ENCODE measurements around the gene SLC7A9.

Gene SLC7A9

GRCh38 chr19:32869369-32869965 is at the start of gene SLC7A9:
SLC7A9 (minus strand) TSS chr19:32869767; CDS start chr19:32868534, 1,233 bp downstream.
- no peak within 1 kb of the TSS for H3K27ac Mint-ChIP-seq
- no peaks in the 10 kb centered on the region for H3K4me1 Mint-ChIP-seq
- no peaks in the 10 kb centered on the region for H3K9me3 Mint-ChIP-seq
- H3K4me3 Mint-ChIP-seq = no peak within 1 kb of the TSS
- ATAC-seq (ENCODE audit: low read depth) (no peak), DNase-seq (ENCODE audit: low spot score in 2 of 2) (no peak)
- H3K27me3 Mint-ChIP-seq = no peaks in the 10 kb centered on the region
- no peaks in the 10 kb centered on the region for H3K36me3 Mint-ChIP-seq

- no peaks in the 10 kb centered on the region for H3K4me1 Mint-ChIP-seq
- no peak for DNase-seq (ENCODE audit: low spot score in 2 of 2)
- no peaks in the 10 kb centered on the region for H3K27me3 Mint-ChIP-seq
- H3K36me3 Mint-ChIP-seq = peaks cover 15% of the 10 kb centered on the region
- no peak for ATAC-seq (ENCODE audit: low read depth)
- H3K9me3 Mint-ChIP-seq = no peaks in the 10 kb centered on the region
- no peak overlapping the region for H3K27ac Mint-ChIP-seq
- H3K4me3 Mint-ChIP-seq = no peak overlapping the region
These were observed 49.8 kb upstream of the SLC7A9 start for GRCh38 chr19:32919365-32919764.

- H3K27me3 Mint-ChIP-seq = no peaks in the 10 kb centered on the region
- H3K9me3 Mint-ChIP-seq = no peaks in the 10 kb centered on the region
- ATAC-seq (ENCODE audit: low read depth) (no peak), DNase-seq (ENCODE audit: low spot score in 2 of 2) (no peak)
- H3K27ac Mint-ChIP-seq = no peak overlapping the region
- H3K36me3 Mint-ChIP-seq = peaks cover 9% of the 10 kb centered on the region
- H3K4me3 Mint-ChIP-seq = no peak overlapping the region
- H3K4me1 Mint-ChIP-seq = no peaks in the 10 kb centered on the region
These were observed 48.0 kb upstream of the SLC7A9 start for GRCh38 chr19:32917616-32917996.

- H3K4me3 Mint-ChIP-seq = no peak overlapping the region
- H3K27me3 Mint-ChIP-seq = no peaks in the 10 kb centered on the region
- no peak overlapping the region for H3K27ac Mint-ChIP-seq
- no peaks in the 10 kb centered on the region for H3K9me3 Mint-ChIP-seq
- no peaks in the 10 kb centered on the region for H3K4me1 Mint-ChIP-seq
- H3K36me3 Mint-ChIP-seq = peaks cover 11% of the 10 kb centered on the region
- ATAC-seq (ENCODE audit: low read depth) (no peak), DNase-seq (ENCODE audit: low spot score in 2 of 2) (no peak)
These were observed 47.5 kb upstream of the SLC7A9 start for GRCh38 chr19:32916969-32917615.

GRCh38 chr19:32914879-32915660 is 45.5 kb upstream of the SLC7A9 start:
- Mint-ChIP-seq H3K27ac (no peak overlapping the region), H3K4me1 (no peaks in the 10 kb centered on the region), H3K9me3 (no peaks in the 10 kb centered on the region), H3K27me3 (no peaks in the 10 kb centered on the region), H3K36me3 (peaks cover 16% of the 10 kb centered on the region), H3K4me3 (no peak overlapping the region)
- ATAC-seq (ENCODE audit: low read depth) = no peak
- no peak for DNase-seq (ENCODE audit: low spot score in 2 of 2)

- H3K9me3 Mint-ChIP-seq = peaks cover under 1% of the 10 kb centered on the region
- DNase-seq (ENCODE audit: low spot score in 2 of 2) = no peak
- no peak overlapping the region for H3K4me3 Mint-ChIP-seq
- H3K4me1 Mint-ChIP-seq = no peaks in the 10 kb centered on the region
- no peak for ATAC-seq (ENCODE audit: low read depth)
- H3K27me3 Mint-ChIP-seq = no peaks in the 10 kb centered on the region
- no peak overlapping the region for H3K27ac Mint-ChIP-seq
- peaks cover 34% of the 10 kb centered on the region for H3K36me3 Mint-ChIP-seq
These were observed 41.9 kb upstream of the SLC7A9 start for GRCh38 chr19:32911467-32911866.

GRCh38 chr19:32910874-32911273 is 41.3 kb upstream of the SLC7A9 start:
- peaks cover 40% of the 10 kb centered on the region for H3K36me3 Mint-ChIP-seq
- no peak for DNase-seq (ENCODE audit: low spot score in 2 of 2)
- no peak overlapping the region for H3K27ac Mint-ChIP-seq
- no peaks in the 10 kb centered on the region for H3K4me1 Mint-ChIP-seq
- H3K27me3 Mint-ChIP-seq = no peaks in the 10 kb centered on the region
- H3K9me3 Mint-ChIP-seq = peaks cover 3% of the 10 kb centered on the region
- no peak for ATAC-seq (ENCODE audit: low read depth)
- H3K4me3 Mint-ChIP-seq = no peak overlapping the region

GRCh38 chr19:32910094-32910493 is 40.5 kb upstream of the SLC7A9 start:
- Mint-ChIP-seq H3K9me3 (peaks cover 3% of the 10 kb centered on the region), H3K27me3 (no peaks in the 10 kb centered on the region), H3K36me3 (peaks cover 43% of the 10 kb centered on the region), H3K27ac (no peak overlapping the region), H3K4me1 (no peaks in the 10 kb centered on the region), H3K4me3 (no peak overlapping the region)
- no peak for DNase-seq (ENCODE audit: low spot score in 2 of 2)
- no peak for ATAC-seq (ENCODE audit: low read depth)

- Mint-ChIP-seq H3K9me3 (peaks cover 3% of the 10 kb centered on the region), H3K27me3 (no peaks in the 10 kb centered on the region), H3K4me1 (no peaks in the 10 kb centered on the region), H3K4me3 (no peak overlapping the region), H3K36me3 (peaks cover 42% of the 10 kb centered on the region), H3K27ac (no peak overlapping the region)
- DNase-seq (ENCODE audit: low spot score in 2 of 2) (no peak), ATAC-seq (ENCODE audit: low read depth) (no peak)
These were observed 39.7 kb upstream of the SLC7A9 start for GRCh38 chr19:32909257-32909656.

GRCh38 chr19:32908641-32909190 is 39.1 kb upstream of the SLC7A9 start:
- no peaks in the 10 kb centered on the region for H3K27me3 Mint-ChIP-seq
- H3K4me1 Mint-ChIP-seq = no peaks in the 10 kb centered on the region
- peaks cover 42% of the 10 kb centered on the region for H3K36me3 Mint-ChIP-seq
- no peak overlapping the region for H3K4me3 Mint-ChIP-seq
- H3K9me3 Mint-ChIP-seq = peaks cover 3% of the 10 kb centered on the region
- ATAC-seq (ENCODE audit: low read depth) (no peak), DNase-seq (ENCODE audit: low spot score in 2 of 2) (no peak)
- no peak overlapping the region for H3K27ac Mint-ChIP-seq

GRCh38 chr19:32902448-32902847 is 32.9 kb upstream of the SLC7A9 start:
- Mint-ChIP-seq H3K4me1 (no peaks in the 10 kb centered on the region), H3K27me3 (no peaks in the 10 kb centered on the region), H3K27ac (no peak overlapping the region), H3K36me3 (peaks cover 36% of the 10 kb centered on the region), H3K4me3 (no peak overlapping the region), H3K9me3 (peaks cover 3% of the 10 kb centered on the region)
- ATAC-seq (ENCODE audit: low read depth) (no peak), DNase-seq (ENCODE audit: low spot score in 2 of 2) (no peak)

GRCh38 chr19:32901504-32902161 is 32.1 kb upstream of the SLC7A9 start:
- no peak overlapping the region for H3K27ac Mint-ChIP-seq
- no peak for ATAC-seq (ENCODE audit: low read depth)
- peaks cover 2% of the 10 kb centered on the region for H3K4me1 Mint-ChIP-seq
- peaks cover 42% of the 10 kb centered on the region for H3K36me3 Mint-ChIP-seq
- no peak overlapping the region for H3K4me3 Mint-ChIP-seq
- H3K27me3 Mint-ChIP-seq = no peaks in the 10 kb centered on the region
- H3K9me3 Mint-ChIP-seq = peaks cover 4% of the 10 kb centered on the region
- DNase-seq (ENCODE audit: low spot score in 2 of 2) = no peak

GRCh38 chr19:32896516-32897214 is 27.1 kb upstream of the SLC7A9 start:
- H3K27me3 Mint-ChIP-seq = no peaks in the 10 kb centered on the region
- DNase-seq (ENCODE audit: low spot score in 2 of 2) (no peak), ATAC-seq (ENCODE audit: low read depth) (no peak)
- H3K4me1 Mint-ChIP-seq = peaks cover 3% of the 10 kb centered on the region
- H3K27ac Mint-ChIP-seq = no peak overlapping the region
- peaks cover 60% of the 10 kb centered on the region for H3K36me3 Mint-ChIP-seq
- H3K4me3 Mint-ChIP-seq = no peak overlapping the region
- H3K9me3 Mint-ChIP-seq = peaks cover 14% of the 10 kb centered on the region

All from memory B cell (primary cell).